ENCODE measurements around the gene DHRS7C. TPM values are rescaled to one million over a fixed set of nuclear protein-coding genes. Genes with fewer than 3 reads are reported as not detected.
A peak's percentile ranks its signal among the peaks of the same experiment; 100 is the strongest.

DHRS7C gene
- total and polyA plus RNA-seq, 2 donors (not counting 3 experiments of a cell fraction or from before 2014, with no cell fraction given) = not detected

- ChIA-PET POLR2A (no interaction called here), CTCF (interaction anchor here (0.6 to 1.5 kb wide), 3 partner anchors 39 to 1583 kb away, joined by 3 to 5 read pairs (median 3); no protein-coding TSS in a partner anchor)
- Histone ChIP-seq H3K4me1 (ENCODE audit: control insufficient read depth, extremely low read depth, insufficient read depth, low read length) (no peaks in the 10 kb centered on the region), H3K4me2 (ENCODE audit: insufficient read depth, low read length) (no peak overlapping the region), H3K9me3 (replicated peaks; ENCODE audit: control insufficient read depth, insufficient read depth, low read length) (no peaks in the 10 kb centered on the region), H3K79me2 (ENCODE audit: control insufficient read depth, insufficient read depth, low read length) (no peaks in the 10 kb centered on the region), H2AFZ (ENCODE audit: low read depth, low read length) (no peak overlapping the region), H3K9ac (replicated peaks; ENCODE audit: extremely low read depth, insufficient read depth, low read length) (no peak overlapping the region), H3K9me1 (replicated peaks; ENCODE audit: control insufficient read depth, extremely low read depth, insufficient read depth, low read length) (no peaks in the 10 kb centered on the region), H3K4me3 (replicated peaks in 1 of 3; ENCODE audit: insufficient read depth in 1 of 3, low read depth in 1 of 3, low read length in 3 of 3) (no peak overlapping the region), H3K27ac (ENCODE audit: insufficient read depth, low read depth, low read length) (no peak overlapping the region), H4K20me1 (replicated peaks; ENCODE audit: control insufficient read depth, extremely low read depth, insufficient read depth, low read length) (no peaks in the 10 kb centered on the region), H3K27me3 (ENCODE audit: control insufficient read depth in 2 of 2, insufficient read depth in 2 of 2, low read length in 2 of 2) (no peaks in the 10 kb centered on the region), H3K36me3 (ENCODE audit: control insufficient read depth in 2 of 2, extremely low read depth in 1 of 2, insufficient read depth in 2 of 2, low read length in 2 of 2) (no peaks in the 10 kb centered on the region)
- TF ChIP-seq FOS (IDR thresholded peaks at IDR 0.05; ENCODE audit: borderline replicate concordance, insufficient read depth, low read length) (no peak), CTCF (IDR thresholded peaks at IDR 0.05; ENCODE audit: extremely low read depth in 1 of 2, insufficient read depth in 1 of 2, low read depth in 1 of 2, low read length in 2 of 2) (peak; percentile 74 to 85)
- no TSS peak for BruUV-seq (replicated peaks)
- intact Hi-C loops (cut with micrococcal nuclease) (loop anchor here (1.0 to 10.0 kb wide), 2 partner anchors 39 to 886 kb away; no protein-coding TSS in a partner anchor), dilution Hi-C loops (cut with MboI; ENCODE audit: extremely low pct_ligation_motif_present, low sequenced_read_pairs) (no loop called here)
- peak; percentile 63 for FAIRE-seq
- peak; percentile 7 for DNase-seq (ENCODE audit: low read depth, low spot score)
These were observed 62.2 kb downstream of the DHRS7C start for GRCh38 chr17:9729034-9729650.

GRCh38 chr17:9728564-9728963, 62.8 kb downstream of the DHRS7C start:
- no peak for DNase-seq (ENCODE audit: low read depth, low spot score)
- ChIA-PET POLR2A (no interaction called here), CTCF (interaction anchor here (0.6 to 1.5 kb wide), 4 partner anchors 40 to 1583 kb away, joined by 3 to 5 read pairs (median 3); no protein-coding TSS in a partner anchor)
- H2AFZ ChIP-seq (ENCODE audit: low read depth, low read length) = no peak overlapping the region
- intact Hi-C loops (cut with micrococcal nuclease) (loop anchor here (10.0 kb wide), 1 partner anchor 886 kb away; no protein-coding TSS in a partner anchor), dilution Hi-C loops (cut with MboI; ENCODE audit: extremely low pct_ligation_motif_present, low sequenced_read_pairs) (no loop called here)
- H3K4me1 ChIP-seq (ENCODE audit: control insufficient read depth, extremely low read depth, insufficient read depth, low read length) = no peaks in the 10 kb centered on the region
- no peak overlapping the region for H3K27ac ChIP-seq (ENCODE audit: insufficient read depth, low read depth, low read length)
- H3K4me3 ChIP-seq (replicated peaks in 1 of 3; ENCODE audit: insufficient read depth in 1 of 3, low read depth in 1 of 3, low read length in 3 of 3) = no peak overlapping the region
- no peaks in the 10 kb centered on the region for H3K36me3 ChIP-seq (ENCODE audit: control insufficient read depth in 2 of 2, extremely low read depth in 1 of 2, insufficient read depth in 2 of 2, low read length in 2 of 2)
- no peak overlapping the region for H3K9ac ChIP-seq (replicated peaks; ENCODE audit: extremely low read depth, insufficient read depth, low read length)
- no peaks in the 10 kb centered on the region for H3K79me2 ChIP-seq (ENCODE audit: control insufficient read depth, insufficient read depth, low read length)
- H3K27me3 ChIP-seq (ENCODE audit: control insufficient read depth in 2 of 2, insufficient read depth in 2 of 2, low read length in 2 of 2) = no peaks in the 10 kb centered on the region
- FAIRE-seq = no peak
- H3K9me1 ChIP-seq (replicated peaks; ENCODE audit: control insufficient read depth, extremely low read depth, insufficient read depth, low read length) = no peaks in the 10 kb centered on the region
- H4K20me1 ChIP-seq (replicated peaks; ENCODE audit: control insufficient read depth, extremely low read depth, insufficient read depth, low read length) = no peaks in the 10 kb centered on the region
- no peak overlapping the region for H3K4me2 ChIP-seq (ENCODE audit: insufficient read depth, low read length)
- no TSS peak for BruUV-seq (replicated peaks)
- no peaks in the 10 kb centered on the region for H3K9me3 ChIP-seq (replicated peaks; ENCODE audit: control insufficient read depth, insufficient read depth, low read length)
- TF ChIP-seq EZH2 (IDR thresholded peaks at IDR 0.05; ENCODE audit: borderline replicate concordance, low read depth, low read length, severe bottlenecking) (no peak), POLR2A (IDR thresholded peaks at IDR 0.05; ENCODE audit: low read depth, low read length) (no peak), MYC (IDR thresholded peaks at IDR 0.05; ENCODE audit: low read depth, low read length) (no peak), POLR2AphosphoS5 (IDR thresholded peaks at IDR 0.05; ENCODE audit: insufficient read depth, low read depth, low read length) (no peak), MAX (IDR thresholded peaks at IDR 0.05; ENCODE audit: insufficient read depth, insufficient read length) (no peak), CTCF (IDR thresholded peaks at IDR 0.05; ENCODE audit: extremely low read depth in 1 of 2, insufficient read depth in 1 of 2, low read depth in 1 of 2, low read length in 2 of 2) (no peak), JUN (IDR thresholded peaks at IDR 0.05; ENCODE audit: borderline replicate concordance, insufficient read depth, insufficient read length, low read depth) (no peak), GATA2 (IDR thresholded peaks at IDR 0.05; ENCODE audit: insufficient read depth, insufficient read length, low read depth, low read length) (no peak), FOS (IDR thresholded peaks at IDR 0.05; ENCODE audit: borderline replicate concordance, insufficient read depth, low read length) (no peak)

Measured in endothelial cell of umbilical vein (primary cell).